ENCODE data around the gene HOXD3.

Gene HOXD3

DNA sequence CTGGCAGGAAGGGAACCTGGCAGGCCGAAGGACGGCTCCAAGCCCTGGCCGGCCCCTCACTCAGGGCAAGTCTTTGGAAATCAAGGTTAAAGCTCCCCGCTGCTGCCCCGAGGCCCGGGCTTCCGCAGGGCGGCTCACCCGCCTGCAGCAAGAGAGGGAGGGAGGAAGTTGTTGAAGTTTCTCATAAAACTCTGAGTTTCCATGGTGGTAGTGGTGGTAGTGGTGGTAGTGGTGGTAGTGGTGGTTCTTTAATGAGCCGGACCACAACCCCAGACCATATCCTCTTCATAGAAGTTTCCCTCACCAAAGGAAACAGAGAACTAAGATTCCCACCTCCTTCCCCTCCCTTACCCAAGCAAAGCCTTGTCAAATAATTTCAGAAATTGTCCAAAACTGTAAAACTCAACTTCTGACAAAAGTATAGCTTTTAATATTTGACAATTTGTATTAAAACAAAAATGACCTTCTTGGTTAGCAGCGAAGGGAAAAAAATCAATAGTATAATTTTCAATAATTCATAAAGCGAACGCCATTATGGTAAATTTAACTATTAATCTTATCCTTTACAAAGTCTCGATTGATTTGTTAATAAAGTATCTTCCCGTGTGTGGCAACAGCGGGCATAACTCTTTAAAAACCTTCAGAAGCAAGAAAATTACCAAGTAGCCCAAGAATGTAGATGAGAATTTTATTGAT lies 42.0 kb upstream of the HOXD3 start:
- H3K4me1 ChIP-seq (ENCODE audit: control insufficient read depth, insufficient read depth, low read length) = no peaks in the 10 kb centered on the region
- no peak for DNase-seq (ENCODE audit: low read depth, low spot score)
- WGBS (ENCODE audit: insufficient coverage, insufficient read length) = no CpG with 5 or more reads among the region's 16 CpGs
- H3K4me3 ChIP-seq (ENCODE audit: low read length) = no peak overlapping the region
- H3K27me3 ChIP-seq (ENCODE audit: control insufficient read depth, insufficient read depth, low read length) = peaks cover 94% of the 10 kb centered on the region
- H3K9me3 ChIP-seq (ENCODE audit: control insufficient read depth, insufficient read depth, low read length) = no peaks in the 10 kb centered on the region
- H3K27ac ChIP-seq (ENCODE audit: low read length) = no peak overlapping the region
- H3K36me3 ChIP-seq (ENCODE audit: control insufficient read depth, insufficient read depth, low read length) = no peaks in the 10 kb centered on the region

DNA sequence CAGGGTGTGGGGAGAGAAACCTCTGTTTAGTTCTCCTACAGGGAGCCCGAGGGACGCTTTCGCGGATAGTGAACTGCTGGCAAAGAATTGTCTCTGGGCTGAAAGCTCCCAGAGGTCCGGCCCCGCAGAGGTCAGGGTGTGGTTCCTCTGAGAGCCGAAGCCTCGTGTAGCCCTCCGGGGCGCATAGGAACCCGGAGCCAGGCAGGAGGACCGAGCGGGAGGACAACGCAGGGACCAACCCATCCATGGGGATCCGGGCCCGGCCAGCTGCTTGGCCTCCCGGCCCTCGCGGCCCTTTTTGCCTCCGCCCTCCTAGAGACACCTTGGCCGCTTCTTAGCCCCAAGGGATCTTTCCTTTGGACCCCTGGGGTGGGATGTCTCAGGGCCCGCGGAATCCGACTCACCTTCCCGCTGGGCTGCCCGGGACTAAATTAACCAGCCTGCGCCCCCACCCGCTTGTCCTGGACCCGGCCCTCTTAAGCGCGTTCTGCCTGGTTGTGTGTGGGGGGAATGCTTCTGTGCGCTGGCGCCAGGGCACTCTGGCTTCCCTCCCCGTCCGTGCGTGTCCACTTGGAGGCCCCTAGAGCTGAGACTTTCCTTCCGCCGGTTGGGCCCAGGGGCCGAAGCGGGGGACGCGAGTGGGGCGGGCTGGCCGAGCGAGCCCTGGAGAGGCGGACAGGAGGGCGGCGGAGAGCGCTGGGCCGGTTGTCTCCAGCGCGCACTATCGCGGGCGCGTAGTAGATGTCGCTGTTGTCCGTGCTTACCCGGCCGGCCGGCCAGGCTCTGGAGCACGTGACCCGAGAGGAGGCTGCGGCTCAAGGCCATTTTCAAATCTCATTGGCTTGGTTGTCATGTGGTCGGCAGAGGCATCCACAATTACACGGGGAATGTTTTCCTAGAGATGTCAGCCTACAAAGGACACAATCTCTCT lies 41.0 kb upstream of the HOXD3 start, which contains the start of gene HOXD10:
Gene HOXD10 (plus strand): TSS at position 896 of the 931 bp plus-strand sequence. CDS start 56 bp downstream, outside the sequence.
- Histone ChIP-seq H3K27ac (ENCODE audit: low read length) (no peak within 1 kb of the TSS), H3K4me3 (ENCODE audit: low read length) (no peak within 1 kb of the TSS), H3K36me3 (ENCODE audit: control insufficient read depth, insufficient read depth, low read length) (no peaks in the 10 kb centered on the region), H3K9me3 (ENCODE audit: control insufficient read depth, insufficient read depth, low read length) (no peaks in the 10 kb centered on the region), H3K4me1 (ENCODE audit: control insufficient read depth, insufficient read depth, low read length) (no peaks in the 10 kb centered on the region), H3K27me3 (ENCODE audit: control insufficient read depth, insufficient read depth, low read length) (peaks cover 95% of the 10 kb centered on the region)
- DNase-seq (ENCODE audit: low read depth, low spot score) = no peak
- no CpG with 5 or more reads among the region's 66 CpGs for WGBS (ENCODE audit: insufficient coverage, insufficient read length)

DNA sequence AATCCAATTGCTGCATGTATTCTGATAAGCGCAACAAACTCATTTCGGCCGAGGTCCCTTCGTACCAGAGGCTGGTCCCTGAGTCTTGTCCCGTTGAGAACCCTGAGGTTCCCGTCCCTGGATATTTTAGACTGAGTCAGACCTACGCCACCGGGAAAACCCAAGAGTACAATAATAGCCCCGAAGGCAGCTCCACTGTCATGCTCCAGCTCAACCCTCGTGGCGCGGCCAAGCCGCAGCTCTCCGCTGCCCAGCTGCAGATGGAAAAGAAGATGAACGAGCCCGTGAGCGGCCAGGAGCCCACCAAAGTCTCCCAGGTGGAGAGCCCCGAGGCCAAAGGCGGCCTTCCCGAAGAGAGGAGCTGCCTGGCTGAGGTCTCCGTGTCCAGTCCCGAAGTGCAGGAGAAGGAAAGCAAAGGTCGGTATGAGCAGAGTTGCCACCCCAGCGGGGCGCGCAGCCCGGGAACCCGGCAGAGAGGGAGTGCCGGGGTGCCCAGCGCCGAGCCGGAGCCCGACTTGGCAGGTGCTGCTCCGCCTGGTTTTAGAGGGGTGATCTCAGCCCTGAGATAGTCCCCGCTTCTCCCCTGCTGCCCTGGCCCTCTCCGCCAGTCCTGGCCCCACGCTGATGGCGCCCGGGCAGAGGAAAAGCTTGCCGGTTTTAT lies 39.8 kb upstream of the HOXD3 start:
- no peaks in the 10 kb centered on the region for H3K36me3 ChIP-seq (ENCODE audit: control insufficient read depth, insufficient read depth, low read length)
- H3K9me3 ChIP-seq (ENCODE audit: control insufficient read depth, insufficient read depth, low read length) = no peaks in the 10 kb centered on the region
- DNase-seq (ENCODE audit: low read depth, low spot score) = no peak
- H3K4me1 ChIP-seq (ENCODE audit: control insufficient read depth, insufficient read depth, low read length) = 0 out of 2 replicates have a peak, but pooled peaks cover under 1% of the 10 kb centered on the region
- no peak overlapping the region for H3K4me3 ChIP-seq (ENCODE audit: low read length)
- no peak overlapping the region for H3K27ac ChIP-seq (ENCODE audit: low read length)
- H3K27me3 ChIP-seq (ENCODE audit: control insufficient read depth, insufficient read depth, low read length) = peaks cover 96% of the 10 kb centered on the region
- WGBS (ENCODE audit: insufficient coverage, insufficient read length) = no CpG with 5 or more reads among the region's 40 CpGs

DNA sequence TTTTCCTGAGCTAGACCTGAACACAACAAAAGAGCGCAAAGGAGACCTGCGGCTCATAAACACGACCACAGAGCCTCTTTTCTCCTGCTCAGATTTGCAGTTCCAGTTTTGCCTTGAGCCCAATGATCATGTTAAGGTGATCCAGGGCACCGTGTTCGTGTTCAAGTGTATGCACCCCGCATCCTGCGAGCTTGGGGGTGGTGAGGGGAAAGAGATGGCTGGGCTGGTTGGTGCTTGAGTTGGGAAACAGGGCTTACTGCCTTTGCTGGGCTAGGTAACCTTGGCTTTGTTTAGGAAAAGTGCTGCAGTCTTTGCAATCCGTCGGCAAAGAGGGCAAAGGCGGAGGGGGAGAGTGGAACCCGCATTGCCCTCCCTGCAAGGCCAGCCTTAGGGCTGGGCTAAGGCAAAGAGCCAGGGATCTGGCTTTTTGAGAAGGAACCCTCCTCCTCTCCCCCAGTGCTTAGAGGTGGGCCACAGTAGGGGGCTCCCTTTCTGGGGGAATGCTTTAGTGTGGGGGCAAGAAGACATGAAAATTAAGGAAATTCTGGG lies 39.2 kb upstream of the HOXD3 start:
- Histone ChIP-seq H3K4me1 (ENCODE audit: control insufficient read depth, insufficient read depth, low read length) (peaks cover 4% of the 10 kb centered on the region; the same call in 1 of the 2 replicates), H3K4me3 (ENCODE audit: low read length) (no peak overlapping the region), H3K9me3 (ENCODE audit: control insufficient read depth, insufficient read depth, low read length) (no peaks in the 10 kb centered on the region), H3K27me3 (ENCODE audit: control insufficient read depth, insufficient read depth, low read length) (peaks cover 96% of the 10 kb centered on the region), H3K27ac (ENCODE audit: low read length) (no peak overlapping the region), H3K36me3 (ENCODE audit: control insufficient read depth, insufficient read depth, low read length) (no peaks in the 10 kb centered on the region)
- no CpG with 5 or more reads among the region's 11 CpGs for WGBS (ENCODE audit: insufficient coverage, insufficient read length)
- DNase-seq (ENCODE audit: low read depth, low spot score) = no peak

DNA sequence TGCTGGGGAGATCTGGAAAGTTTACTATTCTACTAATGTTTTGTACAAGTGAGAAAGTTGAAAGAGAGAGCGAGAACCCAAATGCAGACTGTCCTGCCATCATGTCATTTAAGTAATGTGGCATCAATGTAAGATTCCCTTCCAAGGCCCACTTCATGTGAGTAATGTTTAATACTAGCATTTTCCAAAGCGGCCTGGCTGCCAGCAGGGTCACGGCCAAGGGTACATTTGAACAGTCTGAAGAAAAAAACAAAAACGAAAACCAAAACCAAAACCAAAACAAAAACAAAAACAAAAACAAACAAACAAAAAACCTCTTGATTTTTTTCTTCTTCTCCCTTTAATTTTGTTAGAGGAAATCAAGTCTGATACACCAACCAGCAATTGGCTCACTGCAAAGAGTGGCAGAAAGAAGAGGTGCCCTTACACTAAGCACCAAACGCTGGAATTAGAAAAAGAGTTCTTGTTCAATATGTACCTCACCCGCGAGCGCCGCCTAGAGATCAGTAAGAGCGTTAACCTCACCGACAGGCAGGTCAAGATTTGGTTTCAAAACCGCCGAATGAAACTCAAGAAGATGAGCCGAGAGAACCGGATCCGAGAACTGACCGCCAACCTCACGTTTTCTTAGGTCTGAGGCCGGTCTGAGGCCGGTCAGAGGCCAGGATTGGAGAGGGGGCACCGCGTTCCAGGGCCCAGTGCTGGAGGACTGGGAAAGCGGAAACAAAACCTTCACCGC lies 38.3 kb upstream of the HOXD3 start:
- 100% methylated on average over 1 of the region's 24 CpGs for WGBS (ENCODE audit: insufficient coverage, insufficient read length)

DNA sequence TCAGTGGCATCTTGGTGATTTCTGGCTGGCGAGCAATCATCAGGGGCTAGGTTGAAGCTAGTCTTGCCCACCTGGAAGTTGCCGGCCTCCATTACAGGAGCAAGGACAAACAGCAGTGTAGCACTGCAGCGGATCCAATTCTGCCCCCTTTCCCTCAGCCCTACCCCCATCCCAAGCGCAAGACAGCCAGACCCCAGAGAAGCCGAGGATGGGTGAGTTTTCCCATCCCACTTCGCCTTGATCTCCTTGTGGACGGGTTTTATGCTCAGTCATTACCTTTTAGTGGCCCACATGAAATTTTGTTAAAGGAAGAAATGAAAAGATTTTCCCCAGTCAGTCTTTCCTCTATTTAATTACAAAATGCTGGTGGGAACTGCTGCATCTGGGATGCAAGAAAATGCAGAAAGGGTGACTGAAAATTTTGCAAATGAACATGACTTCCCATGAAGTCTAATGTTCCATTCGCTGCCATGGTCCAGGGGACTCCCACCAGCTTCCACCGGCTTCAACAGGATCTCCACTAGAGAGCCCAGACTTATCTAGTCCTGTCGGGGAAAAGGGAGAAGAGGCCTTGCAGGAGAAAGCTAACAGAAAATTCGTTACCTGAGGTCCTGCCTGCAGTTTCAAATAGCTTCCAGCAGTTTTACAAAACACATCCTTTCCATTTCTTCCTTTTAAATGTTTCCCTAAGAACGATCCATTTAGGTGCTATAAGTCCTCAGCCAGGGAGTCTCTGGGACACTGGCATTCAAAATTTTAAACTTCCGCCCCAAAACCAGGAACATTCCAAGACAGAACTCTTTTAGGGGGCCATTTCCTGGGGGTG lies 36.5 kb upstream of the HOXD3 start:
- no CpG with 5 or more reads among the region's 13 CpGs for WGBS (ENCODE audit: insufficient coverage, insufficient read length)
- Histone ChIP-seq H3K4me1 (ENCODE audit: control insufficient read depth, insufficient read depth, low read length) (peaks cover 7% of the 10 kb centered on the region; the same call in 1 of the 2 replicates), H3K36me3 (ENCODE audit: control insufficient read depth, insufficient read depth, low read length) (no peaks in the 10 kb centered on the region), H3K4me3 (ENCODE audit: low read length) (no peak overlapping the region), H3K27me3 (ENCODE audit: control insufficient read depth, insufficient read depth, low read length) (peaks cover 97% of the 10 kb centered on the region), H3K9me3 (ENCODE audit: control insufficient read depth, insufficient read depth, low read length) (no peaks in the 10 kb centered on the region), H3K27ac (ENCODE audit: low read length) (no peak overlapping the region)
- no peak for DNase-seq (ENCODE audit: low read depth, low spot score)

More for the DNA sequence above, 38.3 kb upstream of the HOXD3 start:
- H3K4me3 ChIP-seq (ENCODE audit: low read length) = no peak overlapping the region
- peaks cover 7% of the 10 kb centered on the region; the same call in 1 of the 2 replicates for H3K4me1 ChIP-seq (ENCODE audit: control insufficient read depth, insufficient read depth, low read length)
- no peak for DNase-seq (ENCODE audit: low read depth, low spot score)
- peaks cover 96% of the 10 kb centered on the region for H3K27me3 ChIP-seq (ENCODE audit: control insufficient read depth, insufficient read depth, low read length)
- H3K9me3 ChIP-seq (ENCODE audit: control insufficient read depth, insufficient read depth, low read length) = no peaks in the 10 kb centered on the region
- no peak overlapping the region for H3K27ac ChIP-seq (ENCODE audit: low read length)
- H3K36me3 ChIP-seq (ENCODE audit: control insufficient read depth, insufficient read depth, low read length) = no peaks in the 10 kb centered on the region

DNA sequence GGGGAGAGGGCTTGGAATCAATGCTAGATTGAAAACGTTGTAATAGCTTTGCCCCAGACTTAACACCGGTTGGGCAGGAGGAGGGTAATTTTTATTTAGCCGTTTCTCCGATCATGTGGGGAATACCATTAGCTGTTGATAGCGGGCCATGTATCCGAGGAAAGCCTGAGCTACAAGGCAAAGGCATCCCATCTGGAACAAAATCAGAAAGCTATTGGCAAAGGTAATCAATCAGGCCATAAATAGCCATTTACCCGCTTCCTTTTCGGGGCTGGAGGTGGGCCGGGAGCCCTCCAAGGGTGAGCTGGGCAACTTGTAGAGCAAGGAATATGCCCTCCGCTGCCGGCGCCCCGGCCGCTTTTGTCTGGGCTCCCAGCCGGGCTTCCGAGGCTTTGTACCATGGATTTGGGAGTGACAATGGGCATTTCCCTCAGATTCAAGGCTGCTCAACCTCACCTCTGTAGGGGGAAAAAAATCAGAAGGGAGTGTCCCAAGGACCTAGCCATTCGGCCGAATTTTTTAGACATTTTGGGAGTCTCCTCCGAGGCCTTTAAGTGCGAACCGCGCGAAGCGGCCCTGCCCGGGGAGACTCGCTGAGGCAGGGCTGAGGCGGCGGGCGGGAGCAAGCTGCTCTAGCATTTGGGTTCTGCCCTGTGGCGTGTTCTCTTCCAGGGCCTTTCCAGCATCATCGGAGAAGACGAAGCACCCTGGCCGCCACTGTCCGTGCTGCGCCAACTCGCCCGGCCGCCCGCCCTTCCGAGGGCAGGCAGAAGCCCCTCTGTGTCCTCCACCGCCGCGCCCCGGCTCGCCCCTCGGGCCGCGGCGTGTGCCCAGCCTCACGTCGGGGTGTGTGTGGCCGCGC lies 35.7 kb upstream of the HOXD3 start:
- DNase-seq (ENCODE audit: low read depth, low spot score) = no peak
- no peak overlapping the region for H3K27ac ChIP-seq (ENCODE audit: low read length)
- H3K4me3 ChIP-seq (ENCODE audit: low read length) = no peak overlapping the region
- WGBS (ENCODE audit: insufficient coverage, insufficient read length) = no CpG with 5 or more reads among the region's 53 CpGs
- H3K27me3 ChIP-seq (ENCODE audit: control insufficient read depth, insufficient read depth, low read length) = peaks cover 97% of the 10 kb centered on the region
- H3K4me1 ChIP-seq (ENCODE audit: control insufficient read depth, insufficient read depth, low read length) = peaks cover 7% of the 10 kb centered on the region; the same call in 1 of the 2 replicates
- no peaks in the 10 kb centered on the region for H3K36me3 ChIP-seq (ENCODE audit: control insufficient read depth, insufficient read depth, low read length)
- no peaks in the 10 kb centered on the region for H3K9me3 ChIP-seq (ENCODE audit: control insufficient read depth, insufficient read depth, low read length)

DNA sequence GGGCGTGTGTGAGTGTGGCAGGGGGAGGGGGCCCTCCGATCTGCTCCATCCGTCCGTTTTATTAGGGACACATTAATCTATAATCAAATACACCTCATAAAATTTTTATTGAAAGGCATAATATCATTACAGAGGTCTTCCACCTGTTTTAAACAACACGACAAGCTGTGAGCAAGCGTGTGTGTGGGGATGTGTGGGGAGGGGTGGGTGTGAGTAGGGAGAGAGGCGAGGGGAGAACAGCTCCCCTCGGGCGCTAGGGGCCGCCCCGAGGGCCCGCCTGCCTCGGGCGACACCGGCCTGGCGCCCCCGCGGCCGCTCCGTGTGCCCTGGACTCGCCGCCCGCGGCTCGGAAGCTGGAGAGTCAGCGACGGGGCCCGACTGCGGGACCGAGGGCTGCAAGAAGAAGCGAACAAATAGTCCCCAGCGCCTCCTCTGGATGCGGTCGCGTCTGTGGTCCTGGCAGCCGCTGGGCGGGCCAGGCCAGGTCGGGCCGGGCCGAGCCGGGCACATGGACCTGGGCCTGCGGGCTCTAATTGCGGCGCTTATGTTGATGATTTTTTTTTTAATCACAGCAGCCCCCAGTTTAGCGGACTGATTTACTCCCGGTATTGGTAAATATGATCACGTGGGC lies 34.9 kb upstream of the HOXD3 start:
- H3K4me1 ChIP-seq (ENCODE audit: control insufficient read depth, insufficient read depth, low read length) = peaks cover 7% of the 10 kb centered on the region; the same call in 1 of the 2 replicates
- no peaks in the 10 kb centered on the region for H3K9me3 ChIP-seq (ENCODE audit: control insufficient read depth, insufficient read depth, low read length)
- no CpG with 5 or more reads among the region's 47 CpGs for WGBS (ENCODE audit: insufficient coverage, insufficient read length)
- peaks cover 94% of the 10 kb centered on the region for H3K27me3 ChIP-seq (ENCODE audit: control insufficient read depth, insufficient read depth, low read length)
- DNase-seq (ENCODE audit: low read depth, low spot score) = no peak
- no peaks in the 10 kb centered on the region for H3K36me3 ChIP-seq (ENCODE audit: control insufficient read depth, insufficient read depth, low read length)
- H3K4me3 ChIP-seq (ENCODE audit: low read length) = no peak overlapping the region; the same call in 1 of the 2 replicates
- H3K27ac ChIP-seq (ENCODE audit: low read length) = no peak overlapping the region
